H1 (cell line): ENCODE results near the gene CORO7. TPM values are rescaled to one million over a fixed set of nuclear protein-coding genes. Genes with fewer than 3 reads are reported as not detected.

ENCODE experiments used
- CTCF ChIA-PET: fragments of 300-600 bp; sonication (Branson Sonifier 250); formaldehyde crosslinking; loops from one replicate; lab custom pipeline; 2021; ENCODE audit not compliant: partially characterized antibody; lab: Charles Lee
- POLR2A ChIA-PET: fragments of 300-600 bp; sonication (Branson Sonifier 250); formaldehyde crosslinking; loops from one replicate; lab custom pipeline; 2021; ENCODE audit warnings: inconsistent platforms; ENCODE audit not compliant: partially characterized antibody; lab: Charles Lee
- DNase-seq, 2 experiments: peaks; one replicate each; pipeline versions ENCODE4 v3.0.0 to v3.0.0-alpha.2; 2010 to 2022; ENCODE audit warnings: low spot score in 2 of 2, low read depth in 1 of 2, mixed read lengths in 1 of 2
- FAIRE-seq: peaks from 2 replicates; lab custom pipeline; 2011; peaks lifted over from hg19 to GRCh38; lab: Jason Lieb, UNC
- H2AFZ ChIP-seq: 2 replicates; pipeline ENCODE4 v1.8.1; 2012; ENCODE audit warnings: low read length, inconsistent platforms
- H2AK5ac ChIP-seq: 2 replicates; pipeline ENCODE4 v1.6.1; 2013; ENCODE audit warnings: low read depth, low read length
- H2BK120ac ChIP-seq: replicated peaks from 2 replicates; pipeline ENCODE3; 2013; ENCODE audit warnings: low read depth, low read length, inconsistent platforms
- H2BK12ac ChIP-seq: 2 replicates; pipeline ENCODE4 v1.6.1; 2013; ENCODE audit warnings: low read depth, low read length
- H2BK15ac ChIP-seq: 2 replicates; pipeline ENCODE4 v1.6.1; 2013; ENCODE audit warnings: low read length
- H2BK20ac ChIP-seq: 2 replicates; pipeline ENCODE4 v1.6.1; 2013; ENCODE audit warnings: low read length
- H2BK5ac ChIP-seq: 2 replicates; pipeline ENCODE4 v1.6.1; 2013; ENCODE audit warnings: low read depth, low read length
- H3K14ac ChIP-seq: 2 replicates; pipeline ENCODE4 v1.6.1; 2013; ENCODE audit warnings: inconsistent platforms; ENCODE audit not compliant: insufficient read length
- H3K18ac ChIP-seq: 2 replicates; pipeline ENCODE4 v1.6.1; 2013; ENCODE audit warnings: low read length; ENCODE audit errors: extremely low read depth
- H3K23ac ChIP-seq: 2 replicates; pipeline ENCODE4 v1.6.1; 2013; ENCODE audit warnings: inconsistent platforms; ENCODE audit not compliant: insufficient read length
- H3K23me2 ChIP-seq: 2 replicates; pipeline ENCODE4 v1.6.1; 2013; ENCODE audit warnings: low read depth, low read length
- H3K27ac ChIP-seq: 2 replicates; pipeline ENCODE4 v1.6.1; 2011; ENCODE audit warnings: low read depth, low read length, inconsistent platforms
- H3K27me3 ChIP-seq, 4 experiments: replicated peaks in 1 of 4; 1 replicate in 1 of 4; 2 replicates in 3 of 4; pipeline versions ENCODE4 v1.6.1 to v1.8.1; 2011 to 2013; ENCODE audit warnings: low read length in 3 of 4, mild to moderate bottlenecking in 3 of 4, inconsistent platforms in 2 of 4, mixed read lengths in 2 of 4, moderate library complexity in 1 of 4; ENCODE audit not compliant: control insufficient read depth in 3 of 4, insufficient read depth in 3 of 4; ENCODE audit errors: extremely low read depth in 1 of 4
- H3K36me3 ChIP-seq, 4 experiments: 2 replicates each; pipeline versions ENCODE4 v1.6.1 to v1.8.1; 2011 to 2013; ENCODE audit warnings: mild to moderate bottlenecking in 4 of 4, low read length in 3 of 4, moderate library complexity in 2 of 4, control low read depth in 1 of 4, inconsistent platforms in 1 of 4; ENCODE audit not compliant: insufficient read depth in 4 of 4, control insufficient read depth in 2 of 4
- H3K4ac ChIP-seq: replicated peaks from 2 replicates; pipeline ENCODE3; 2013; ENCODE audit warnings: low read length, low read depth, mixed read lengths, inconsistent platforms; ENCODE audit not compliant: insufficient read length
- H3K4me1 ChIP-seq, 4 experiments: replicated peaks in 1 of 4; 1 replicate in 1 of 4; 2 replicates in 3 of 4; pipeline versions ENCODE4 v1.6.1 to v1.8.1; 2011 to 2013; ENCODE audit warnings: low read length in 3 of 4, inconsistent platforms in 2 of 4, mixed read lengths in 1 of 4; ENCODE audit not compliant: insufficient read depth in 4 of 4, control insufficient read depth in 3 of 4
- H3K4me2 ChIP-seq, 2 experiments: 2 replicates each; pipeline versions ENCODE4 v1.6.1 to v1.8.1; 2011 to 2013; ENCODE audit warnings: low read depth in 2 of 2, low read length in 2 of 2, control low read depth in 1 of 2, inconsistent platforms in 1 of 2, mild to moderate bottlenecking in 1 of 2; ENCODE audit not compliant: insufficient read depth in 1 of 2
- H3K4me3 ChIP-seq, 4 experiments: fragments of 200-600, 300-600 bp in 1 of 4; sonication (generic), shearing (Covaris generic), sonication (Bioruptor Twin) in 1 of 4; 2 replicates each; pipeline versions ENCODE4 v1.5.1 to v1.8.1; 2011 to 2016; ENCODE audit warnings: low read length in 4 of 4, low read depth in 3 of 4, control low read depth in 2 of 4, inconsistent platforms in 2 of 4, mild to moderate bottlenecking in 2 of 4, mixed read lengths in 1 of 4, moderate library complexity in 1 of 4; ENCODE audit not compliant: insufficient read depth in 2 of 4; ENCODE audit errors: extremely low read depth in 1 of 4
- H3K56ac ChIP-seq: replicated peaks from 2 replicates; pipeline ENCODE3; 2013; ENCODE audit warnings: low read depth, mild to moderate bottlenecking, mixed read lengths, low read length, inconsistent platforms; ENCODE audit not compliant: insufficient read length
- H3K79me1 ChIP-seq: 2 replicates; pipeline ENCODE4 v1.6.1; 2013; ENCODE audit warnings: low read depth, low read length, control low read depth
- H3K79me2 ChIP-seq, 2 experiments: 2 replicates each; pipeline versions ENCODE4 v1.6.1 to v1.8.1; 2012 to 2013; ENCODE audit warnings: low read length in 2 of 2, mild to moderate bottlenecking in 2 of 2, inconsistent platforms in 1 of 2; ENCODE audit not compliant: insufficient read depth in 2 of 2, control insufficient read depth in 1 of 2
- H3K9ac ChIP-seq, 4 experiments: replicated peaks in 1 of 4; 1 replicate in 1 of 4; 2 replicates in 3 of 4; pipeline versions ENCODE4 v1.6.1 to v1.8.1; 2011 to 2013; ENCODE audit warnings: low read depth in 3 of 4, low read length in 3 of 4, control low read depth in 2 of 4, mild to moderate bottlenecking in 2 of 4, moderate library complexity in 2 of 4, inconsistent platforms in 1 of 4; ENCODE audit errors: extremely low read depth in 1 of 4
- H3K9me3 ChIP-seq, 2 experiments: 2 replicates each; pipeline versions ENCODE4 v1.6.1 to v1.8.1; 2012 to 2013; ENCODE audit warnings: mild to moderate bottlenecking in 2 of 2, moderate library complexity in 2 of 2, control low read depth in 1 of 2, inconsistent platforms in 1 of 2, low read depth in 1 of 2, low read length in 1 of 2, mixed read lengths in 1 of 2; ENCODE audit not compliant: insufficient read depth in 2 of 2
- H4K20me1 ChIP-seq, 2 experiments: replicated peaks in 1 of 2; 2 replicates each; pipeline versions ENCODE3 to v1.8.1; 2011 to 2013; ENCODE audit warnings: inconsistent platforms in 2 of 2, low read length in 2 of 2, mild to moderate bottlenecking in 1 of 2; ENCODE audit not compliant: insufficient read depth in 2 of 2, control insufficient read depth in 1 of 2
- H4K5ac ChIP-seq: 2 replicates; pipeline ENCODE4 v1.6.1; 2013; ENCODE audit warnings: low read length, low read depth, mixed read lengths, inconsistent platforms; ENCODE audit not compliant: insufficient read length
- H4K8ac ChIP-seq: 2 replicates; pipeline ENCODE4 v1.8.0; 2013; ENCODE audit warnings: mild to moderate bottlenecking, moderate library complexity, low read length, inconsistent platforms; ENCODE audit not compliant: insufficient read depth; ENCODE audit errors: extremely low read depth
- H4K91ac ChIP-seq: replicated peaks from 2 replicates; pipeline ENCODE3; 2013; ENCODE audit warnings: low read length, mixed read lengths, inconsistent platforms; ENCODE audit not compliant: insufficient read length
- ATF2 ChIP-seq: IDR thresholded peaks from 2 replicates; pipeline ENCODE4 v1.6.1; 2012; ENCODE audit warnings: low read length, inconsistent platforms
- CREB1 ChIP-seq: IDR thresholded peaks from 2 replicates; pipeline ENCODE4 v1.6.1; 2012; ENCODE audit warnings: inconsistent platforms
- JUN ChIP-seq: IDR thresholded peaks from 2 replicates; pipeline ENCODE4 v1.6.1; 2011; ENCODE audit warnings: low read depth, mild to moderate bottlenecking, improper control_type of control experiment, low read length
- KDM1A ChIP-seq: fragments of 200-600, 300-600 bp; sonication (generic); IDR thresholded peaks from 2 replicates; pipeline ENCODE4 v1.7.1; 2016; ENCODE audit warnings: mild to moderate bottlenecking, low read length, borderline replicate concordance
- WGBS, 2 experiments: shearing (Covaris generic) in 1 of 2; methylation state at CpG; one replicate each; pipeline versions ENCODE4 v1.1.6 to v1.1.7; 2013 to 2015; ENCODE audit warnings: low lambda C conversion rate in 2 of 2, mixed read lengths in 2 of 2, inconsistent platforms in 1 of 2, low coverage in 1 of 2, missing lambda C conversion rate in 1 of 2; ENCODE audit not compliant: insufficient replicate concordance in 2 of 2, insufficient coverage in 1 of 2, insufficient read length in 1 of 2; ENCODE audit errors: extremely low coverage in 1 of 2, missing lambda C conversion rate in 1 of 2; 5-methylcytosine and 5-hydroxymethylcytosine counted together
- polyA plus RNA-seq, 7 experiments: library from polyadenylated mRNA; depleted of rRNA in 3 of 7; stranded (reverse) in 5 of 7; unstranded in 2 of 7; fragments of >200 nt in 5 of 7; fragments of 200-250 nt in 2 of 7; gene quantifications; 1 replicate in 5 of 7; 2 replicates in 1 of 7; 4 replicates in 1 of 7; pipeline versions ENCODE4 v1.2.1 to v1.2.3, GENCODE V29; 2011 to 2013; ENCODE audit warnings: missing spikeins in 2 of 7, mixed read lengths in 2 of 7
- total RNA-seq: library from RNA; stranded (reverse); fragmentation: NEBNext Ultra II Directional; extraction: Animal tissue kit (Norgen Biotek cat#: 25700); gene quantifications from 2 replicates; pipeline ENCODE4 v1.2.1, GENCODE V29; 2021

CORO7 gene
- total and polyA plus RNA-seq, 2 of the 8 experiments (the other 6 are each of a cell fraction or from before 2014, with no cell fraction given): 25.2 to 29.8 TPM

- H3K23me2 ChIP-seq: no peaks in the 10 kb centered on the region; the same call in 1 of the 2 replicates
- peaks cover 0 to 4% (median 0%) of the 10 kb centered on the region in 4 experiments; a peak in 1 of 7 replicates for H3K4me1 ChIP-seq
- peak overlapping the region; percentile 97 for H3K18ac ChIP-seq
- DNase-seq: no peak
- POLR2A ChIA-PET: interaction anchor here (0.6 to 9.8 kb wide), 30 partner anchors 9 to 118 kb away, joined by 3 to 154 read pairs (median 5); partner anchors contain the start of gene VASN
- no peak overlapping the region for H3K14ac ChIP-seq
- H3K9me3 ChIP-seq: no peaks in the 10 kb centered on the region
- peak overlapping the region; percentile 44 for H3K4ac ChIP-seq
- H2BK5ac ChIP-seq: peak overlapping the region; percentile 96
- peaks cover 11% of the 10 kb centered on the region; the same call in 1 of the 2 replicates for H3K79me1 ChIP-seq
- peak overlapping the region in 3 of 4 experiments; percentile 84 to 98 (median 96); a peak in 6 of 7 replicates for H3K9ac ChIP-seq
- peaks cover 0 to 15% of the 10 kb centered on the region in 2 experiments for H4K20me1 ChIP-seq
- peak overlapping the region; percentile 66 for H4K5ac ChIP-seq
- peak overlapping the region; percentile 91 to 97 (median 96) for H3K4me3 ChIP-seq
- H2BK15ac ChIP-seq: peak overlapping the region; percentile 88; the same call in 1 of the 2 replicates
- CTCF ChIA-PET: interaction anchor here (0.6 to 12.6 kb wide), 18 partner anchors 9 to 1195 kb away, joined by 3 to 159 read pairs (median 6); no protein-coding TSS in a partner anchor
- no peak overlapping the region for H2BK120ac ChIP-seq
- WGBS, 2 experiments: 35% methylated on average over 24 of the region's 24 CpGs; no CpG with 5 or more reads in 1 of the 2 experiments
- H3K36me3 ChIP-seq: peaks cover 0 to 13% (median under 1%) of the 10 kb centered on the region in 4 experiments; a peak in 4 of 8 replicates
- H4K91ac ChIP-seq: peak overlapping the region; percentile 99
- H3K56ac ChIP-seq: no peak overlapping the region
- peaks cover 18 to 54% of the 10 kb centered on the region in 2 experiments for H3K79me2 ChIP-seq
- H3K27me3 ChIP-seq: peaks cover 0 to 2% (median 0%) of the 10 kb centered on the region in 4 experiments; a peak in 1 of 7 replicates
- H2BK12ac ChIP-seq: peak overlapping the region; percentile 95
- FAIRE-seq: no peak
- peak overlapping the region; percentile 85; the same call in 1 of the 2 replicates for H3K27ac ChIP-seq
- H3K4me2 ChIP-seq: peak overlapping the region; percentile 62 to 83
- H3K23ac ChIP-seq: no peak overlapping the region
- no peak overlapping the region for H2AFZ ChIP-seq
- peak overlapping the region; percentile 66; the same call in 1 of the 2 replicates for H2AK5ac ChIP-seq
- no peak overlapping the region for H2BK20ac ChIP-seq
- peak overlapping the region; percentile 81 for H4K8ac ChIP-seq
- TF ChIP-seq KDM1A (no peak), CREB1 (0 out of 2 replicates have a peak, but pooled peaks have one; percentile 19), JUN (no peak), ATF2 (0 out of 2 replicates have a peak, but pooled peaks have one; percentile 26)
Measured at GRCh38 chr16:4350365-4350786, 66.0 kb downstream of the CORO7 start.
